OCI-LY3 (cell line): ENCODE data around the gene SLC41A3.

Experiments
- EZH2phosphoT487 ChIP-seq: fragments of 200-600 bp; shearing (Covaris generic); IDR thresholded peaks from 2 replicates; pipeline ENCODE4 v1.6.1; 2018; ENCODE audit warnings: antibody characterized with exemption, mixed run types, low read depth
- TF ChIP-seq, protein P1 (sequence below): fragments of 200-600, 300-600 bp; sonication (generic); IDR thresholded peaks from 2 replicates; pipeline ENCODE4 v1.5.1; 2014; ENCODE audit warnings: antibody characterized with exemption, low read length, low read depth

GRCh38 chr3:126101521-126101982, 17.6 kb upstream of the SLC41A3 start:
- TF ChIP-seq, protein P1, sequence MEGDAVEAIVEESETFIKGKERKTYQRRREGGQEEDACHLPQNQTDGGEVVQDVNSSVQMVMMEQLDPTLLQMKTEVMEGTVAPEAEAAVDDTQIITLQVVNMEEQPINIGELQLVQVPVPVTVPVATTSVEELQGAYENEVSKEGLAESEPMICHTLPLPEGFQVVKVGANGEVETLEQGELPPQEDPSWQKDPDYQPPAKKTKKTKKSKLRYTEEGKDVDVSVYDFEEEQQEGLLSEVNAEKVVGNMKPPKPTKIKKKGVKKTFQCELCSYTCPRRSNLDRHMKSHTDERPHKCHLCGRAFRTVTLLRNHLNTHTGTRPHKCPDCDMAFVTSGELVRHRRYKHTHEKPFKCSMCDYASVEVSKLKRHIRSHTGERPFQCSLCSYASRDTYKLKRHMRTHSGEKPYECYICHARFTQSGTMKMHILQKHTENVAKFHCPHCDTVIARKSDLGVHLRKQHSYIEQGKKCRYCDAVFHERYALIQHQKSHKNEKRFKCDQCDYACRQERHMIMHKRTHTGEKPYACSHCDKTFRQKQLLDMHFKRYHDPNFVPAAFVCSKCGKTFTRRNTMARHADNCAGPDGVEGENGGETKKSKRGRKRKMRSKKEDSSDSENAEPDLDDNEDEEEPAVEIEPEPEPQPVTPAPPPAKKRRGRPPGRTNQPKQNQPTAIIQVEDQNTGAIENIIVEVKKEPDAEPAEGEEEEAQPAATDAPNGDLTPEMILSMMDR, result no peak
- TF ChIP-seq EZH2phosphoT487, result no peak
